Measurements from ENCODE around the gene NTHL1.

The NTHL1 gene

DNA sequence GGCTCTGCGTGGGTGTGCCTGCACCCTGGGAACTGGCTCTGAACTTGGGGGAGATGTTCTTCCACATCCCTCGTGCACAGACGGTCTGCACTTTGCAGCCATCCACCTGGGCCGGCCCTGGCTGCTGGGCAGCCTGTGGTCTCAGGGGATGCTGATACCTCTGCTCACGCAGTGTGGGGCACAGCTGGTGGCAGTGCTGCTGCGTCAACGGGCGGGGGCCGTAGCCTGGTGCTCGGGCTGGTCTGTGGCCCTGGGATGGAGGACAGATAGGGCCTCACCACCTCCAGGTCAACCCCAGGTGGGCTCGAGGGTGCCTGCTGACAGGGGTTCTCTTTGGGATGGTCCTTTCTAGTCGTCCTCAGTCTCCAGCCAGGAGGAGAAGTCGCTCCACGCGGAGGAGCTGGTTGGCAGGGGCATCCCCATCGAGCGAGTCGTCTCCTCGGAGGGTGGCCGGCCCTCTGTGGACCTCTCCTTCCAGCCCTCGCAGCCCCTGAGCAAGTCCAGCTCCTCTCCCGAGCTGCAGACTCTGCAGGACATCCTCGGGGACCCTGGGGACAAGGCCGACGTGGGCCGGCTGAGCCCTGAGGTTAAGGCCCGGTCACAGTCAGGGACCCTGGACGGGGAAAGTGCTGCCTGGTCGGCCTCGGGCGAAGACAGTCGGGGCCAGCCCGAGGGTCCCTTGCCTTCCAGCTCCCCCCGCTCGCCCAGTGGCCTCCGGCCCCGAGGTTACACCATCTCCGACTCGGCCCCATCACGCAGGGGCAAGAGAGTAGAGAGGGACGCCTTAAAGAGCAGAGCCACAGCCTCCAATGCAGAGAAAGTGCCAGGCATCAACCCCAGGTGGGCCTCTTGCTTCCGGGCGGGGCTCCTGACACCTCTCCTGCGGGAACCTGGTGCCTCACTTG, 36.5 kb upstream of the NTHL1 start:
- DNase-seq: no peak

DNA sequence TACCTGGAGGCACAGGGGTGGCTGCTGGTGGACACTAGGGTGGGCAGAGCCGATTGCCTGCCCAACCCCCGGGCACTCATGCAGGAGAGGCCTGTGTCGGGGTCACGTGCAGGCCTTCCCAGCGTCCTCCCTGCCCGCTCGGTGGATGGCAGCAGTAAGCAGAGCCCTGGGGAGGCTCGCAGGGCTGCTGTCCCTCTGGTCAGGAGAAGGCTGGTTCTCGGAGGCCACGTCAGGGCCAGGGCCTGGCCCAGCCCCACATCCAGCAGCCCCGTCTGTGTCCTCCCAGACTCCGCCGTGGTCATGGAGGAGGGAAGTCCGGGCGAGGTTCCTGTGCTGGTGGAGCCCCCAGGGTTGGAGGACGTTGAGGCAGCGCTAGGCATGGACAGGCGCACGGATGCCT, 35.8 kb upstream of the NTHL1 start:
- DNase-seq: no peak

DNA sequence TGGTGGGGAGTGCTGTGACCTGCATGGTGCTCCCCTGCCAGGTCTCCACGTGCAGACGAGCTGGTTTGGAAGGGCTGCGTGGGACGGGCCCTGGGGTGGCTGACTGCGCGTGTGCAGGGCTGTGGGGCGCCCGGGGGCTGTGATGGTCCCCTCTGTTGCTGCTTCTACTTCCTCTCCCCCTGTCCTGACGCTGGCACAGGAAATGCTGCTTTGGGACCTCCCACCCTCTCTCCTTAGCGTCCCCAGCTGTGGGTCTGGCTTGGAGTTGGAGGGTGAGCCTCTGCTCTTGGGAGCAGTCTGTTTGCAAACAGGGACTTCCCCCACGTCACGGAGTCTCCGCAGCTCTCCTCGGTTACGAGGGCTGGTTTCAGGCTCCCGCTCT, 35.3 kb upstream of the NTHL1 start:
- DNase-seq: peak; percentile 41 to 55

GRCh38 chr16:2082171-2082982, 34.7 kb upstream of the NTHL1 start:
- DNase-seq: no peak

DNA sequence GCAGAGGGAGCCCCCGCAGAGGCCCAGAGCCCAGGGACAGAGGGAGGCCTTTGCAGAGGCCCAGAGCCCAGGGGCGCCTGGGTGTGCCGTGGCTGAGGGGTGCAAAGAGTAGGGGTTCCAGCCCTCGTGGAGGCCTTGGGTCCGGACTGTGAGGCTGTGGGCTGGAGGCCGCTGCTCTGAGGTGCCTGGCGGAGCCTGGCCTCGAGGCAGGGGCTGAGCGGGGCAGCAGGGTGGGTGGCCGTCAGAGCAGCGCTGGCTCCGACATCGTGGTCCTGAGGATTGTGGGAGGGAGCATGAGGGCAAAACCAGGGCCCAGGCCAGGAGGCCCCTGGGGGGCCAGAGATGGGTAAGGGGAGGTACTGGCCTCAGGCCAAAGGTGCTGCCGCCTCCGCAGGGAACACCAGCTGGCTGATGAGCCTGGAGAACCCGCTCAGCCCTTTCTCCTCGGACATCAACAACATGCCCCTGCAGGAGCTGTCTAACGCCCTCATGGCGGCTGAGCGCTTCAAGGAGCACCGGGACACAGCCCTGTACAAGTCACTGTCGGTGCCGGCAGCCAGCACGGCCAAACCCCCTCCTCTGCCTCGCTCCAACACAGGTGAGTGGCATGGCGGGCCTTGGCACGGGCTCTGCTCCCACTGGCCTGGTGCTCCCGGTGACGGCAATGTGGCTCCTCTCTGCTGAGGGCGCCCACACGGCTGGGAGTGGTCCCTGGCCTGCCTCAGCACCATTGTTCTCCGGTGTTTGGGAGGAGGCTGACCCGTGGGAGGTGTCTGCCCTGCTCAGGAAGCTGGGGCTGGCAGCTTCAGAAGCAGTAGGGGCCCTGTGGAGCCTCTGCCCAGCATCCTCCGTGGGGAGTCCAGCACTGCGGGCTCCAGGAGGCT, 33.8 kb upstream of the NTHL1 start:
- DNase-seq: no peak

DNA sequence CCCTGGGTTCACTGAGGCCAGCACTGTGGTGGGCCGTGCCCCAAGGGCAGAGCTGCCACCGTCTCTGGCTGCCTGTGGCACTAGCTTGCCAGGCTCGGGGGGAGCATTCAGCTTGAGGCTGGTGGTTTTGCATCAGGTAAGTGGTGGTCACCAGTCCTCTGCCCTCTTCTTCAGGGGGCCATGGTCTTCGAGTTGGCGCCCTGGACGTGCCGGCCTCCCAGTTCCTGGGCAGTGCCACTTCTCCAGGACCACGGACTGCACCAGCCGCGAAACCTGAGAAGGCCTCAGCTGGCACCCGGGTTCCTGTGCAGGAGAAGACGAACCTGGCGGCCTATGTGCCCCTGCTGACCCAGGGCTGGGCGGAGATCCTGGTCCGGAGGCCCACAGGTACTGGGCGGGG, 32.4 kb upstream of the NTHL1 start:
- no peak for DNase-seq

DNA sequence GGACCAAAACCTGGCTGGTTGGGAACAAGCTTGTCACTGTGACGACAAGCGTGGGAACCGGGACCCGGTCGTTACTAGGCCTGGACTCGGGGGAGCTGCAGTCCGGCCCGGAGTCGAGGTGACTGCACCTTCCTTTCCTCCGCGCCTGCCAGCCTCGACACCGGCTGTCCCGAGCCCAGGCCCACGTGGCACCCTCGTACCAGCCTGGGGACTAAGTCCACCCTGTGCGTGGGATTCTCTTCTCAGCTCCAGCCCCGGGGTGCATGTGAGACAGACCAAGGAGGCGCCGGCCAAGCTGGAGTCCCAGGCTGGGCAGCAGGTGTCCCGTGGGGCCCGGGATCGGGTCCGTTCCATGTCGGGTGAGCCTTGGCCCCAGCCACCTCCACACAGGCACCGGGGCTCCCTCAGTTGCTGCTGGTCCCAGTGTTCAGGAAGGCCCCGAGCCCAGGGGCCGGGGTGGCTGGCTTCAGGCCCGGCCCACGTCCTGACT, 31.7 kb upstream of the NTHL1 start:
- DNase-seq: no peak

- DNase-seq: no peak
Measured at GRCh38 chr16:2078691-2079090, 31.1 kb upstream of the NTHL1 start.

DNA sequence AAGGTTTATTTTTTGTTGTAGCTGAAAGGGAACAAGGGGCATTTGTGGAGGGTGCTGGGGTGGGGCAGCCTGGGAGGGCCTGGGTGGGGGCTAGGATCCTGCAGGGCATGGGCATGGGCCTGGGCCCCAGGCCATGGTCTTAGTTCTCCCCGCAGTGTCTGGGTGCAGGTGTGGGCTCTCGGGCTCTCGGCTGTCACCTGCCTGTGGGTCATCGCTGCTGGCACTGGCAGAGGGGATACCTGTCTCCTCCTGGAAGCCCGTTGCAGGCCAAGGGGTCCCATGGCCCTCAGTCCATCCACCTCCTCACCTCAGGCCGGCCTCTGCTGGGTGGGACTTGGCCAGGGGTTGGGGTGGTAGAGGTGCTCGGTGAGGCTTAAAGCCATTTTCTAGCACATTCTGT, 30.5 kb upstream of the NTHL1 start:
- DNase-seq: no peak

GRCh38 chr16:2077696-2078095, 30.1 kb upstream of the NTHL1 start:
- DNase-seq: no peak

DNA sequence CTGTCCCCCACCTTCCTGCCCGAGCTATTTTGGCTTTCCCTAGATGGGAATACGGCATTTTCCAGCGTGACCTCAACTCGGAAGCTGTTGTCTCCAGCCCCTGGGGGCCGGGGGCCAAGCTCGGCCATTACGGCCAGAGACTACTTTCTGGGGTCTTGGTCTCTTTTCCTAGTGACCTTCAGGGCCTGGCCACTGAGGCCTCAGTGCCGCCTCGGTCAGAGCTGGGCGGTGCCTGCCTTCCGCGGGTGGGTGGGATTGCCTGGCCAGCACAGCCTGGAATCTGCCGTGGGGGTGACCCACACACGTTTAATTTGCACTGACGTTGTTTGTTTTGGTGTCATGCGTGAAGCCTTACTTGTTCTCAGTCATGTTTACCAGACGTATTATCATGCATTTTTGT, 29.4 kb upstream of the NTHL1 start:
- DNase-seq: no peak

GRCh38 chr16:2076072-2076865, 28.6 kb upstream of the NTHL1 start:
- DNase-seq: no peak

DNA sequence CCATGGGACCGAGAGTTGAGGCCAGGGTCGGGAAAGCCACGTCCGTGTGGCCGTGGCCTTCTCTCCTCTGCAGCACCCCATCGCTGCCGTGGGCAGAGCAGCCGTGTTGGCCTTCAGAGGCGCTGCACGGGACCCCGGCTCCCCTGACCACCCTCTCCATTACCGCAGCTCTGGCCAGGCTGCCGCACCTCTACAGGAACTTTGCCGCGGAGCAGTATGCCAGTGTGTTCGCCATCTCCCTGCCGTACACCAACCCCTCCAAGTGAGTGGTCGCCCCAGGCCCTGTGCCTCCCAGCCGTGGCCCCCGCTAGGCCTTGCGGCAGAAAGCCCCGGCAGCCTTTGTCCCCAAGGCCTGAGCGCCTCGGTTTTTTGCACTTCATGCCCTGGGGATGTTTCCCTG, 28.0 kb upstream of the NTHL1 start:
- no peak for DNase-seq

DNA sequence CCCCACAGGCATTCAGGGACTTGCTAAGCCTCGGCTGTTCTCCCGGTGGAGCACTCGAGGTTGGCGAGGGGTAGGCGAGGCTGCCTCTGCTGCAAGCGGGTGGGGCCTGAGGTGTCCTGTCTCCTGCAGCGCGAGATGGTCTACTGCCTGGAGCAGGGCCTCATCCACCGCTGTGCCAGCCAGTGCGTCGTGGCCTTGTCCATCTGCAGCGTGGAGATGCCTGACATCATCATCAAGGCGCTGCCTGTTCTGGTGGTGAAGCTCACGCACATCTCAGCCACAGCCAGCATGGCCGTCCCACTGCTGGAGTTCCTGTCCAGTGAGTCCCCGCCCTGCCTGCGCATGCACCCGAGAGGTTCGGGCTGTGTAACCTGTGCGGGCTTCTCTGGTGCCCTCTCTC, 26.4 kb upstream of the NTHL1 start:
- no peak for DNase-seq

DNA sequence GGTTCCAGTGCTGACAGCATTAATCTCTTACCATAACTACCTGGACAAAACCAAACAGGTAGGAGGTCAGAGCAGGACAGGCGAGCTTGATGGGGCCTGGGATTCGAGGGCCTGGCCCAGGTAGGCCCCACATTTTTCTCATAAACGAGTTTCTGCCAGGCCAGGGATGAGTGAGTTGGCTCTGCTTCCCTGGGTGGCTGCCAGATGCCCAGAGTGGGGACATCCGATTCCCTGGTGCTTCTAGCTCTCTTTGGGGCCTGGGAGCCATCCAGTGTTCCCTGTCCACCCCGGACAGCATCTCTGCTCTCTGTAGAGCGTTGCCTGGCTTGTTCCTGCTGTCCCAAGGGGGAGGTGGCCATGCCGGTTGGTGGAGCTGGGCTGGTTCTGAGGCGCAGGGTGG, 25.3 kb upstream of the NTHL1 start:
- no peak for DNase-seq

DNA sequence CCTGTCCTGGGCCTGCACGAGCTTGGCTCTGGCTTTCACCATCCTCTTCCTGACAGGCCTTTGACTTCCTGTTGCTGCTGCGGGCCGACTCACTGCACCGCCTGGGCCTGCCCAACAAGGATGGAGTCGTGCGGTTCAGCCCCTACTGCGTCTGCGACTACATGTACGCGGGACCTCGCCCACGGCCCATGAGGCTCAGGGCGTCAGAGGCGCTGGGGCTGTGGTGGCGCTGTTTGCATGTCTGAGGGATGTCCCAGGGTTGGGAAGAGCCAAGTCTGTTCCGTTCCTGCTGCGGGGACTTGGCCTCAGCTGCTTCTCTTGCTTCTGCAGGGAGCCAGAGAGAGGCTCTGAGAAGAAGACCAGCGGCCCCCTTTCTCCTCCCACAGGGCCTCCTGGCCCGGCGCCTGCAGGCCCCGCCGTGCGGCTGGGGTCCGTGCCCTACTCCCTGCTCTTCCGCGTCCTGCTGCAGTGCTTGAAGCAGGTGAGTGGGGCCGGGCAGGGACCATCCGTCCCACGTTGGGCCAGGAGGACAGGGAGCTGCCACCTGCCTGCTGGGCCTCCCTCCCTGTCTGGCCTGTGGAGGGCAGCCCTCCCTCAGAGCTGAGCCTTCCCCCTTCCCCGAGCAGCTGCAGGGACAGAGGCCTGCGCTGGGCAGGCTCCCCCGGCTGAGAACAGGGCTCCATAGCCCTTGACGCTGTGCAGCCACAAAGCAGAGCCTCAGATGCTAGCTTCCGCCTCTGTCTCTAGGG, 24.0 kb upstream of the NTHL1 start:
- peak; percentile 8 to 35 for DNase-seq

DNA sequence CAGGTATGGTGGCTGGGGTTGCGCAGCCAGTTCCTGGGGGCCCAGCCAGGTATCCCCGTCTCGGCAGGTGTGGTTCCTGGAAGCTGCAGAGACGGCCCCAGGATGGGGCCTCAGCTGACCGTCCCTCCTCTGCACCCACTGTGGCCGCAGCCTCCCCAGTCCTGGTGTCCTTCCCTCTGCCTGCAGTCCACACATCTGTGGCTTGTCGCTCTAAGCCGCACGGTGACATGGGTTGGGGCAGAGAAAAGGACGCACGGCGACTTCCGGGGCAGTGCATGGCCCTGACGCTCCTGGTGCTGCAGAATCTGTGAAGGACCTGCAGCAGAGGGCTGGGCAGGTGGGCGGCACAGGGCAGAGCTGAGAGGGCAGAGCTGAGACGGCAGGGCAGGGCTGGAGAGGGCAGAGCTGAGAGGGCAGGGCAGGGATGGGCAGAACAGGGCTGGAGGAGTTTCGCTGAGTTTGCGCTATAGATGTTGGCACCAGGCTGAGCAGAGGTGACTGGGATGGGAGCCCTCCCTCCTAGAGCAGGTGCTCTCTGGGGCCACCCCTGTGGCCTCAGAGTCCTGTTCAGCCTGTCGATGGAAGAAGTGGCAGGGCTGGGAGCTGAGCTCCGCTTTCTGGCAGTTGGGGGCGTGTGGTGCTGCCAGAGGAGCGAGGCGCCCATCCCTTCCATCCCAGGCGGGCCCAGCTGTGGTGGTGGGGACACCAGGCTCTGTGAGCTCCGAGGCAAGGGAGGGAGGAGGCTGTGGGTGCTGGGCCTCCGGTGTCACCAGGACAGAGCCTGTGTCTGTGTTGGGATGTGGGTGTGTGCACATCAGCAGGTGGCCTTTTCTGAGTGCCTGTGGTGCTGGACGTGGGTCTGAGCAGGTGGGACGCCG, 23.2 kb upstream of the NTHL1 start:
- DNase-seq: no peak

- no peak for DNase-seq
Measured at GRCh38 chr16:2066139-2066538, 18.5 kb upstream of the NTHL1 start.

GRCh38 chr16:2064368-2064945, 16.8 kb upstream of the NTHL1 start:
- no peak for DNase-seq

DNA sequence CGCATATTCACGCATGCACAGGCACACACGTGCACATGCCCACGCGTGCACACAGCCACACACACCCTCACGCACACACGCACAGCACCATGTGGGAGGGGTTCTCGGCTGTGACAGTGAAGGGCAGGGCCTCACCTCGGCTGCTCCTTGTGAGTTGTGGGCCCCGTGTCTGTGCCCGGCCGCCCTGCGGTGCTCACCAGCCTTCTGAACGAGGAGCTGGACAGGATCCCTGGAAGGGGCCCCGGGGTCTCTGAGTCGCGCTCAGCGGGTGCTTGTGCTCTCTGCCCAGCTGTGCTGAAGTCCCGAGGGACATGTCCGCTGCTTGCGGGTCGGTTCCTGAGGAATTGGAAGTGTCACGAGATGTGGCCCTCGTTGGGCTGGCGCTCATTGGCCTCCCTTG, 16.2 kb upstream of the NTHL1 start:
- no peak for DNase-seq

Data from Kasumi-1 (cell line).